ENCODE data around the gene PPP2R5A. TPM values are rescaled to one million over a fixed set of nuclear protein-coding genes. Genes with fewer than 3 reads are reported as not detected.

Gene PPP2R5A
- total RNA-seq, 1 donor from 2014 or later, result 13.0 TPM

DNA sequence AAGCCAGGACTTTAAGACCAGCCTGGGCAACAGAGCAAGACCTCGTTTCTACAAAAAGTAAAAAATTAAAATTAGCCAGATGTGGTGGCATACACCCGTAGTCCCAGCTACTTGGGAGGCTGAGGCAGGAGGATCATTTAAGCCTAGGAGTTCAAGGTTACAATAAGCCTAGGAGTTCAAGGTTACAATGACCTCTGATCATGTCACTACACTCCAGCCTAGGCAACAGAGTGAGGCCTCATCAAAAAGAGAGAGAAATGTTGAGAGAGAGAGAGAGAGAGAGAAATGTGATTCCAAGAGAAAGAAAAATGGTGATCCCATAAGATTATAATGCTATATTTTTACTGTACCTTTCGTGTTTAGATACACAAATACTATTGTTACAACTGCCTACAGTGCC lies 69.3 kb downstream of the PPP2R5A start:
- H3K27me3 Mint-ChIP-seq (ENCODE audit: low read depth), result no peaks in the 10 kb centered on the region

DNA sequence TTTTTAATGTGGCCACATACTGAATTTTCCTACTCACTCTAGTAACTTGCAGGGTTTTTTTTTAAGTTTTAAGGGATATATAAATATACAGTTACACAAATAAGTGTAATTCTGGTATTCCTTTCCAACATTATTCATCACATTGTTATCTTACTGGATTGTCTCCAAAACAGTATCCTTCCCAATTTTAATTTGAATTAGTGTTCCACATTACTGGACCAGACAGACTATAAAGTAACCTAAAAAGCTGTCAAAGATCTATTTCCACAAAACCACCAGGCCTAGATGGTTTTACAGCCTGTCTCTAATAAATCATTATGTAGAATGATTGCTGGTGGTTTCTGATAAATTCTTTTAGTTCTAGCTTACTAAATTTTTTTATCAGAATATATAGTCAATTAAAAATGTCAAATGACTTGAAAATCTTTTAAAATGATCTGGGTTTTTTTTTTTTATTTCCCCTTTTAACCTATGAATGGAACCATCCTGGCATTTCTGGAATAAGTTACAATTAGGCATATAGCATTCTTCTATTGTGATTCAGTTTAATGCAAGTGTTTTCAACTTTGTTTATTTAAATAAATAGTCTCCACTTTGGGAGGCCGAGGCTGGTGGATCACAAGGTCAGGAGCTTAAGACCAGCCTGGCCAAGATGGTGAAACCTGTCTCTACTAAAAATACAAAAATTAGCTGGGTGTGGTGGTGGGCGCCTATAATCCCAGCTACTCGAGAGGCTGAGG lies 70.2 kb downstream of the PPP2R5A start:
- Mint-ChIP-seq H3K9me3 (no peaks in the 10 kb centered on the region), H3K36me3 (ENCODE audit: low read depth) (peaks cover 12% of the 10 kb centered on the region), H3K4me3 (no peak overlapping the region), H3K4me1 (no peaks in the 10 kb centered on the region), H3K27ac (ENCODE audit: unreplicated experiment) (no peak overlapping the region), H3K27me3 (ENCODE audit: low read depth) (no peaks in the 10 kb centered on the region)
- TF ChIP-seq, protein P1, sequence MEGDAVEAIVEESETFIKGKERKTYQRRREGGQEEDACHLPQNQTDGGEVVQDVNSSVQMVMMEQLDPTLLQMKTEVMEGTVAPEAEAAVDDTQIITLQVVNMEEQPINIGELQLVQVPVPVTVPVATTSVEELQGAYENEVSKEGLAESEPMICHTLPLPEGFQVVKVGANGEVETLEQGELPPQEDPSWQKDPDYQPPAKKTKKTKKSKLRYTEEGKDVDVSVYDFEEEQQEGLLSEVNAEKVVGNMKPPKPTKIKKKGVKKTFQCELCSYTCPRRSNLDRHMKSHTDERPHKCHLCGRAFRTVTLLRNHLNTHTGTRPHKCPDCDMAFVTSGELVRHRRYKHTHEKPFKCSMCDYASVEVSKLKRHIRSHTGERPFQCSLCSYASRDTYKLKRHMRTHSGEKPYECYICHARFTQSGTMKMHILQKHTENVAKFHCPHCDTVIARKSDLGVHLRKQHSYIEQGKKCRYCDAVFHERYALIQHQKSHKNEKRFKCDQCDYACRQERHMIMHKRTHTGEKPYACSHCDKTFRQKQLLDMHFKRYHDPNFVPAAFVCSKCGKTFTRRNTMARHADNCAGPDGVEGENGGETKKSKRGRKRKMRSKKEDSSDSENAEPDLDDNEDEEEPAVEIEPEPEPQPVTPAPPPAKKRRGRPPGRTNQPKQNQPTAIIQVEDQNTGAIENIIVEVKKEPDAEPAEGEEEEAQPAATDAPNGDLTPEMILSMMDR (conservative IDR thresholded peaks at IDR 0.05), result no peak
- DNase-seq (ENCODE audit: low read depth, low spot score), result no peak

More for the DNA sequence above, 69.3 kb downstream of the PPP2R5A start:
- Mint-ChIP-seq H3K27ac (ENCODE audit: unreplicated experiment) (no peak overlapping the region), H3K4me3 (no peak overlapping the region), H3K9me3 (no peaks in the 10 kb centered on the region), H3K36me3 (ENCODE audit: low read depth) (peaks cover 8% of the 10 kb centered on the region), H3K4me1 (no peaks in the 10 kb centered on the region)
- DNase-seq (ENCODE audit: low read depth, low spot score), result no peak
- TF ChIP-seq, protein P1 (conservative IDR thresholded peaks at IDR 0.05), result no peak

DNA sequence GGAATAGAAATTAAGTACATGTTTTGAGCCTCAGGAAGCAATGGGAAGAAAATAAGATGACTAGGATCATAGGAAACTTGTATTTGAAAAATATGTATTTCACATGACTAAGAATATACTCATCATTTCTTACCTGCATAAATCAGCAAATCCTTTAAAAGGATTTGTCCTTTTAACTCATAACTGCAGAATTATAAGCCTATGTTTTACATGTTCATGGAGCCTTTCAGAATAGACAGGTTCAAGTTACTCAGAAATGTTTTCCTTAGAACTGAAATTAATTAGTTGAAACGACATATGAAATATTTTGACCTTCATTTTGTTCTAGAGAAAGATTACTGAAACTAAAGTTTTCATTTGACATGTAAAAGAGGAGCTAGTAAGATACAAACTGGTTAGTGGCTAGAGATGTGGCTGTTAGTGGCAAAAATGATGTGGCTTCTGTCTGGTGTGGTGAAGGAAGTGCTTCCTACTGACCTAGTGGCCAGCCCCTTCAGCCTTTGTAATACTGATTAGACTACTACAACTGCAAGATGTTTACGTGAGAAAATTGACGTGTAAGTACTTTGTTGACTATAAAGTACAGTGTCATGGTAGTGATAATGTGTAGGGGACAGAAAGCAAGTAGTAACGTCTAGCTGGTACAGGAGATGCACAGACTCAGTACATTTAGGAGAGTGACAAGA lies 74.7 kb downstream of the PPP2R5A start:
- Mint-ChIP-seq H3K4me1 (no peaks in the 10 kb centered on the region), H3K27me3 (ENCODE audit: low read depth) (no peaks in the 10 kb centered on the region), H3K9me3 (no peaks in the 10 kb centered on the region), H3K4me3 (no peak overlapping the region), H3K36me3 (ENCODE audit: low read depth) (peaks cover 6% of the 10 kb centered on the region), H3K27ac (ENCODE audit: unreplicated experiment) (no peak overlapping the region)
- DNase-seq (ENCODE audit: low read depth, low spot score), result no peak
- TF ChIP-seq, protein P1 (conservative IDR thresholded peaks at IDR 0.05), result no peak

DNA sequence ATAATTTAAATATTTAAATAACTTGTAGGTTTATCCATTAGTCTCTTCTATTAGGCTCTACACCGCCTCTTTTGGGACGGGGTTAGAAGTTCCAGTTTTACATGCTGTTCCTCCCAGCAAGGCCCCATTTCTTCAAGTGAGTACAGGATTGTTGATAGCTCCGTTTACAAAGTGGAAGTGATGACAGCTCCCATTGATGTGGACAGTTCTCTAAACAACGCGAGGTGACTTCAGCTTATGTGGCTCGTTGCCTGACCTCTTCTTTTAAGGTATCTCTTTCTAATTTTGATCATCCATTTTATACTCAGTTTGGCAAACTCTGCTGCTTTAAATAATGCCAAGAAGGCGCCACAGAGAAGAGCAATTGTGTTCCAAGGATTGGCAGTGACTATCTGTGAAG lies 79.8 kb downstream of the PPP2R5A start:
- H3K27me3 Mint-ChIP-seq (ENCODE audit: low read depth), result no peaks in the 10 kb centered on the region
- peaks cover 16% of the 10 kb centered on the region for H3K36me3 Mint-ChIP-seq (ENCODE audit: low read depth)
- peaks cover 6% of the 10 kb centered on the region for H3K9me3 Mint-ChIP-seq
- TF ChIP-seq, protein P1 (conservative IDR thresholded peaks at IDR 0.05), result no peak
- H3K27ac Mint-ChIP-seq (ENCODE audit: unreplicated experiment), result no peak overlapping the region
- DNase-seq (ENCODE audit: low read depth, low spot score), result no peak
- no peaks in the 10 kb centered on the region for H3K4me1 Mint-ChIP-seq
- H3K4me3 Mint-ChIP-seq, result no peak overlapping the region

DNA sequence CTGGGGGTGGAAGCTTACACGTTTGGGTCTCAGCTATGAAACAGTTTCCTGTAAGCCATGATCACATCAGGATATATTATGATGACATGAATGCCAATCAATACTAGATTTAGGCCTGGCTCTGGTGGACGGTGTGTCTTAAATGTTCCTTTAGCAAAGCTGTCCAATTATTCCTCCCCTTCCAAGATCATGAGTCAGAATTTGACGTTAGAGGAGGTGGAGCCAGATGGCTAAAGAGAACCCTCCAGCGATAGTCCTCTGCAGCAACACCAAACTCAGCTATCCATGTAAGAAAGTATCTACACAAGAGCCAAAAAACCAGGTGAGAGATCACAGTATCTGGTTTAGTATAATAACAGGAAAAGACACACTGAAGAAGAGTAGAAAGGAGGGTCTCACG lies 81.7 kb downstream of the PPP2R5A start:
- H3K4me3 Mint-ChIP-seq, result no peak overlapping the region
- H3K27ac Mint-ChIP-seq (ENCODE audit: unreplicated experiment), result no peak overlapping the region
- TF ChIP-seq, protein P1 (conservative IDR thresholded peaks at IDR 0.05), result no peak
- H3K27me3 Mint-ChIP-seq (ENCODE audit: low read depth), result no peaks in the 10 kb centered on the region
- peaks cover 29% of the 10 kb centered on the region for H3K36me3 Mint-ChIP-seq (ENCODE audit: low read depth)
- peaks cover 12% of the 10 kb centered on the region for H3K9me3 Mint-ChIP-seq
- H3K4me1 Mint-ChIP-seq, result no peaks in the 10 kb centered on the region
- DNase-seq (ENCODE audit: low read depth, low spot score), result no peak
